ENCODE results near the gene VDAC1. TPM values are rescaled to one million over a fixed set of nuclear protein-coding genes. Genes with fewer than 3 reads are reported as not detected.

VDAC1 gene
- total and polyA plus RNA-seq, 2 donors from 2014 or later: 148 to 285 TPM

- no peak for FAIRE-seq
- intact Hi-C loops (cut with DNase I): loop anchor here (5.0 kb wide), 1 partner anchor 101 kb away; no protein-coding TSS in a partner anchor
- Histone ChIP-seq H3K27ac (ENCODE audit: low read depth in 2 of 2, low read length in 2 of 2) (no peak overlapping the region), H3K9me3 (ENCODE audit: control insufficient read depth in 2 of 3, insufficient read depth in 1 of 3, low read length in 3 of 3) (no peaks in the 10 kb centered on the region), H3K4me3 (ENCODE audit: low read length in 3 of 3) (no peak overlapping the region), H3K27me3 (ENCODE audit: control insufficient read depth, insufficient read depth, low read length) (no peaks in the 10 kb centered on the region), H3K4me1 (ENCODE audit: control insufficient read depth in 2 of 3, insufficient read depth in 2 of 3, low read depth in 1 of 3, low read length in 3 of 3) (no peaks in the 10 kb centered on the region), H3K36me3 (ENCODE audit: control insufficient read depth in 2 of 3, insufficient read depth in 3 of 3, low read length in 3 of 3) (no peaks in the 10 kb centered on the region), H3K9ac (ENCODE audit: low read length in 3 of 3) (no peak overlapping the region)
- TF ChIP-seq, protein P1, sequence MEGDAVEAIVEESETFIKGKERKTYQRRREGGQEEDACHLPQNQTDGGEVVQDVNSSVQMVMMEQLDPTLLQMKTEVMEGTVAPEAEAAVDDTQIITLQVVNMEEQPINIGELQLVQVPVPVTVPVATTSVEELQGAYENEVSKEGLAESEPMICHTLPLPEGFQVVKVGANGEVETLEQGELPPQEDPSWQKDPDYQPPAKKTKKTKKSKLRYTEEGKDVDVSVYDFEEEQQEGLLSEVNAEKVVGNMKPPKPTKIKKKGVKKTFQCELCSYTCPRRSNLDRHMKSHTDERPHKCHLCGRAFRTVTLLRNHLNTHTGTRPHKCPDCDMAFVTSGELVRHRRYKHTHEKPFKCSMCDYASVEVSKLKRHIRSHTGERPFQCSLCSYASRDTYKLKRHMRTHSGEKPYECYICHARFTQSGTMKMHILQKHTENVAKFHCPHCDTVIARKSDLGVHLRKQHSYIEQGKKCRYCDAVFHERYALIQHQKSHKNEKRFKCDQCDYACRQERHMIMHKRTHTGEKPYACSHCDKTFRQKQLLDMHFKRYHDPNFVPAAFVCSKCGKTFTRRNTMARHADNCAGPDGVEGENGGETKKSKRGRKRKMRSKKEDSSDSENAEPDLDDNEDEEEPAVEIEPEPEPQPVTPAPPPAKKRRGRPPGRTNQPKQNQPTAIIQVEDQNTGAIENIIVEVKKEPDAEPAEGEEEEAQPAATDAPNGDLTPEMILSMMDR (IDR thresholded peaks at IDR 0.05; ENCODE audit: borderline replicate concordance, extremely low read depth, insufficient read depth): no peak
- no peak for DNase-seq
These were observed 37.0 kb upstream of the VDAC1 start for GRCh38 chr5:134041570-134042411.

- H3K9ac ChIP-seq (ENCODE audit: low read length in 3 of 3): no peak overlapping the region
- no peak overlapping the region for H3K27ac ChIP-seq (ENCODE audit: low read depth in 2 of 2, low read length in 2 of 2)
- no peak for DNase-seq
- no peaks in the 10 kb centered on the region for H3K4me1 ChIP-seq (ENCODE audit: control insufficient read depth in 2 of 3, insufficient read depth in 2 of 3, low read depth in 1 of 3, low read length in 3 of 3)
- no peaks in the 10 kb centered on the region for H3K36me3 ChIP-seq (ENCODE audit: control insufficient read depth in 2 of 3, insufficient read depth in 3 of 3, low read length in 3 of 3)
- H3K4me3 ChIP-seq (ENCODE audit: low read length in 3 of 3): no peak overlapping the region
- FAIRE-seq: no peak
- no peaks in the 10 kb centered on the region for H3K9me3 ChIP-seq (ENCODE audit: control insufficient read depth in 2 of 3, insufficient read depth in 1 of 3, low read length in 3 of 3)
- intact Hi-C loops (cut with DNase I): no loop called here
- TF ChIP-seq, protein P1 (IDR thresholded peaks at IDR 0.05; ENCODE audit: borderline replicate concordance, extremely low read depth, insufficient read depth): no peak
- H3K27me3 ChIP-seq (ENCODE audit: control insufficient read depth, insufficient read depth, low read length): no peaks in the 10 kb centered on the region
These were observed 33.4 kb upstream of the VDAC1 start for GRCh38 chr5:134038138-134038537.

DNA sequence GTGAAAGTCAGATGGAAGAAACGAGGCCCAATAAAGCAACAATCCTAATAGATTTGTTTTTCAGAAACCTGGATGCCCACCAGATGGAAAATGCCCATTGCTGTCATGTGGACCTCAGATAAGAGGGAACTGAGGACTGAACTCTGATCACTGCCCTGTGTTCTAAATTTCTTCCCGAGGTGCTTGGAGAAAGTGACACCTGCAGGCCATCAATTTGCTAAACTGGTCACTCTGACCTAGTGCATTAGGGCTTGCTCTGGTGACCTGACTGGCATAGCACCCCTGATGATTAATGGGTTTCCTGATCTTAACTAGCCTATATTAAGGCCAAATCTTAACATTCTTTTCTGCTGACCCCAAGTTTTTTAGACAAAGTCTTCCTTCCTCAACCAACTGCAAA, 32.4 kb upstream of the VDAC1 start:
- TF ChIP-seq, protein P1 (IDR thresholded peaks at IDR 0.05; ENCODE audit: borderline replicate concordance, extremely low read depth, insufficient read depth): no peak
- H3K9me3 ChIP-seq (ENCODE audit: control insufficient read depth in 2 of 3, insufficient read depth in 1 of 3, low read length in 3 of 3): no peaks in the 10 kb centered on the region
- H3K27me3 ChIP-seq (ENCODE audit: control insufficient read depth, insufficient read depth, low read length): no peaks in the 10 kb centered on the region
- no peaks in the 10 kb centered on the region for H3K36me3 ChIP-seq (ENCODE audit: control insufficient read depth in 2 of 3, insufficient read depth in 3 of 3, low read length in 3 of 3)
- DNase-seq: no peak
- H3K4me3 ChIP-seq (ENCODE audit: low read length in 3 of 3): no peak overlapping the region
- no peak overlapping the region for H3K27ac ChIP-seq (ENCODE audit: low read depth in 2 of 2, low read length in 2 of 2)
- no peak for FAIRE-seq
- no peak overlapping the region for H3K9ac ChIP-seq (ENCODE audit: low read length in 3 of 3)
- intact Hi-C loops (cut with DNase I): no loop called here
- H3K4me1 ChIP-seq (ENCODE audit: control insufficient read depth in 2 of 3, insufficient read depth in 2 of 3, low read depth in 1 of 3, low read length in 3 of 3): no peaks in the 10 kb centered on the region
